Measurements from ENCODE around the gene LRRC43.
"Not testable (repeated sequence)": the region's sequence is repeated elsewhere in the genome, so short reads cannot be mapped to it uniquely, and the experiment has no call there.

LRRC43 gene

DNA sequence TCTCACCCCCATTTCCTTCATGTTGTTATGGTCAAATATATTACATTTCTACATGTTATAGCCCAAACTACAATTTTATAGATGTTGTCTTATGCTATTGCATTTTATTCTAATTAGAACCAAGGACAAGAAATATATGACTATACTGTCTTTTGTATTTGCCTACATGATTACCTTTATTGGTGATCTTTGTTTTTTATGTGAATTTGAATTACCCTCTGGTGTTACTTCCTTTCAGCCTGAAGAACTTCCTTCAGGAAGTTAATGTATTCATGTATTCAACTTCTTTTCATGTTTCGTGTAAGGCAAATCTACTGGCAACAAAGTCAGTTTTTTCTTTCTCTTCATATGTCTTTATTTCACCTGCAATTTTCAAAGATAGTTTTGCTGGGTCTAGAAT lies 11.9 kb downstream of the LRRC43 start:
- DNase-seq: no peak

DNA sequence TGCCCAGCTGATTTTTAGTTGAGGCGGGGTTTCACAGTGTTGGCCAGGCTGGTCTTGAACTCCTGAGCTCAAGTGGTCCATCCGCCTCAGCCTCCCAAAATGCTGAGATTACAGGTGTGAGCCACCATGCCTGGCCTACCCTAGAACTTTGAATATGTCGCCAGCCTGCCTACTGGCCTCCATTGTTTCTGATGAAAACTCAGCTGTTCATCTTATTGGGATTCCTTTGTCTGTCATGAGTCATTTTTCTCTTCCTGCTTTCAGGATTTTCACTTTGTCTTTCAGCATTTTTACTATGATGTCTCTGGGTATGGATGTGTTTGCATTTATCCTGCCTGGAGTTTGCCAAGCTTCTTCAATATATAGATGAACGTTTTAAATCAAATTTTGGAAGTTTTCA lies 12.5 kb downstream of the LRRC43 start:
- no peak for DNase-seq

DNA sequence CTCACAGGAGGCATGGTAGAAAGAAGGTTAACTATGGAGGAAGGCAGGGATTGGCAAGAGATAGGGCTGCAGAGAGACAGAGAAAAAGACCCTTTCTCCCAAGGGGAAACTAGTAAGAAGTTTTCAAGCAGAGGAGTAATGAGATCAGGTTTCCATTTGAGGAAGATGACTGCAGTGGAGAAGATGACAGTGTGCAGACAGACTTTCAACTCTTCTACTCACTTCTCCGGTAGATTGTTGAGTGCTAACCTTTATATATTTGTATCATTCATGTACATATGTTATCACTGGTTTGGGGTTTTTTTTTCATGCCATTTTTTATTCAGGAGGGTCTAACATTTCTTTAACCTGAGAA lies 14.7 kb downstream of the LRRC43 start:
- DNase-seq: no peak

DNA sequence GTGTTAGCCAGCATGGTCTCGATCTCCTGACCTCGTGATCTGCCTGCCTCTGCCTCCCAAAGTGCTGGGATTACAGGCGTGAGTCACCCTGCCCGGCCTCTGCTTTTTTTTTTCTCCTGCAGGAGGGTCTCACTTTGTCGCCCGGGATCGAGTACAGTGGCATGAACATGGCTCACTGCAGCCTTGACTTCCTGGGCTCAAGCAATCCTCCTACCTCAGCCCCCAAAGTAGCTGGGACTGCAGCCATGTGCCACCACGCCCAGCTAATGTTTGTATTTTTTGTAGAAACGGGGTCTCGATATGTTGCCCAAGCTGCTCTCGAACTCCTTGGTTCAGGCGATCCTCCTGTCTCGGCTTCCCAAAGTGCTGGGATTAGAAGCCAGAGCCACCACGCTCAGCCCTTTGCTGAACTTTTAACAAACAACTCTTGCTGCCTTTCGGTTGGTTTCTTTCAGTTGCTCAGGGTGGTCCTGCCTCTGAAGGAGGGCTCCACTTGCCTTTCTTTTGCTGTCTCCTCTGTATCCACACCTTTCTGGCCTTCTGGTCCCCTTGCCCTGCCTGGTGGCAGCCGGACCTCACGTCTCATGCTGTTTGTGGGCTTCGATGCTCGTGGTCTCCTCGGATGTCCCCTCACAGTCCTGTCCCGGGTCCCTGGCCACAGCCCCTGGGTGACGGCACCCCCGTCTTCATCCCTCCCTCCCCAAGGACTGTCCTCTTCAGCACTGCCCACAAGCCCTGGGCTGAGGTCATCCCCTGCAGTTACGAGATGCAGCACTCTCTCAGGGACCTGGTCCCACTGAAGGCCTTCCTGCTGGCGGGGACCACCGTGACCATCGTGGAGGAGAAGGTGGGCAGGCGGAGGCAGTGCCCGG lies 16.8 kb downstream of the LRRC43 start:
- DNase-seq: no peak

DNA sequence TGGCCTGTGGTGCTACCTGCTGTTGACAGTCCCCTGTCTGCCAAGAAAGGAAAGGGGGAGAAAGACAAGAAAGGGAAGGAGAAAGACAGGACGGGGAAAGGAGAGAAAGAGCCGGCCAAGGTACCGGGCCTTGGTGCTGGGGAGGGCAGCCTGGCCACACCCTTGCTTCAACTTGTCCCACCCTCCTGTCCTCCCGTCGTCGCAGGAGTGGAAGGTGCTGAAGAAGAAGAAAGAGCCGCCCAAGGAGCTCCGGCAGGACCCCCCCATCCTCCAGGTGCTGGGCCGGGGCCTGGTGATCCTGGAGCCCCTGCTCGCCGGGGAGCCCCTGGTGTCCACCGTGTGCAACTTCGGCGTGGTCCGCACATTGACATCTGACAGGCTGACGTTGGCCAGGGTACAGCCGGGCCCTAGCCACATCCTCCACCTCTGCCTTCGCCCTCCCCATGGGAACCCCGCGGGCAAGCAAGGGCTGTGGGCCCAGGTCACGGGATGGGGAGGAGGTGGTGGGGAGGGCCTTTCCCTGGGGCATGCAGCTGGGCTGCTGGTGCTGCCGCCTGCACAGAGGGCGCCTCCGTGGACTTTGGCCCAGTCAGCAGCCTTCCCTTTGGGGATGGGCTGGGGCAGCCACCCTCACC lies 17.7 kb downstream of the LRRC43 start:
- DNase-seq: no peak

DNA sequence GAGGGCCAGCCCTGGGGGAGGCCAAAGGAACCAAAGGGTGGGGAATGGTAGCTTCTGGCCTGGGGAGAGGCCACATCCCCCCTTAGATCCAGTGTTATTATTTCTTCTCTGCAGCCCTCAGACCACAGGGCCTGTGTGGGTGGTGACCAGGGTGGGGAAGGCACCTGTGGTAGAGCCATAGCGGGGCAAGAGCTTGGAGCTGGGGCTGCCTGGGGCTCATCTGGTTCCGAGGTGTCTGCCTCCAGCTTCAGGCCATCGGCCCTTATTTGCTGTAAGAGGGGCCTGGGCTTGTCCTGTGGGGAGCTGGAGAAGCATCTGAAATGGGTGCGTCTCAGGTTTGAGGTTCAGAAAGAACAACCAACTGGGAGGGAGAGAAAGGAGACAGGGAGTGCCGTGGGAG lies 18.5 kb downstream of the LRRC43 start:
- no peak for DNase-seq

DNA sequence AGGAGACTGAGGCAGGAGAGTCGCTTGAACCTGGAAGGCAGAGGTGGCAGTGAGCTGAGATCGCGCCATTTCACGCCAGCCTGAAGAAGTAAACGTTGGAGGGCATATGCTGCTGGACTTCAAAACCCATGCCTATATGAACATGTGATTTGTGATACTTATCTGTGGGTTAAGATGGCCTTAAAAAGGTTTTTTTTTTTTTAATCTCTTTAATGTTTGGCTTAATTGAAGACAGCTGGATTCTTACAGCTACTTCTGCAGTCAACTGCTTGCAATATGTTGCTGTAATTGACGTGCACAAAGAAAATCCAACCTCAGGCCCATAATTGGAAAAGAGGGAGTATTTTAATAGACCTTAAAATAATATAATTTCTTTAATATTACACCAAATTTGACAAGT lies 19.1 kb downstream of the LRRC43 start:
- no peak for DNase-seq

DNA sequence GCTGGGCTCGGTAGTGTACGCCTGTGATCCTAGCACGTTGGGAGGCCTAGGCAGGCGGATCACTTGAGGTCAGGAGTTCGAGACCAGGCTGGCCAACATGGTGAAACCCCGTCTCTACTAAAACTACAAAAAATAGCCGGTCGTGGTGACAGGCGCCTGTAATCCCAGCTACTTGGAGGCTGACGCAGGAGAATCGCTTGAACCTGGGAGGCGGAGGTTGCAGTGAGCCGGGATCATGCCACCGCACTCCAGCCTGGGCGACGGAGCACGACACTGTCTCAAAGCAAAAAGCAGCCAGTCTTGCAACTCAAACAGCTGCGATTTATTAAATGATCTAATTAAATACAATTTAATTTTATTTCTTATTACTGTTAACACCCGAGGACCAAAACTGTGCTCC lies 19.9 kb downstream of the LRRC43 start:
- not testable (repeated sequence) for DNase-seq

DNA sequence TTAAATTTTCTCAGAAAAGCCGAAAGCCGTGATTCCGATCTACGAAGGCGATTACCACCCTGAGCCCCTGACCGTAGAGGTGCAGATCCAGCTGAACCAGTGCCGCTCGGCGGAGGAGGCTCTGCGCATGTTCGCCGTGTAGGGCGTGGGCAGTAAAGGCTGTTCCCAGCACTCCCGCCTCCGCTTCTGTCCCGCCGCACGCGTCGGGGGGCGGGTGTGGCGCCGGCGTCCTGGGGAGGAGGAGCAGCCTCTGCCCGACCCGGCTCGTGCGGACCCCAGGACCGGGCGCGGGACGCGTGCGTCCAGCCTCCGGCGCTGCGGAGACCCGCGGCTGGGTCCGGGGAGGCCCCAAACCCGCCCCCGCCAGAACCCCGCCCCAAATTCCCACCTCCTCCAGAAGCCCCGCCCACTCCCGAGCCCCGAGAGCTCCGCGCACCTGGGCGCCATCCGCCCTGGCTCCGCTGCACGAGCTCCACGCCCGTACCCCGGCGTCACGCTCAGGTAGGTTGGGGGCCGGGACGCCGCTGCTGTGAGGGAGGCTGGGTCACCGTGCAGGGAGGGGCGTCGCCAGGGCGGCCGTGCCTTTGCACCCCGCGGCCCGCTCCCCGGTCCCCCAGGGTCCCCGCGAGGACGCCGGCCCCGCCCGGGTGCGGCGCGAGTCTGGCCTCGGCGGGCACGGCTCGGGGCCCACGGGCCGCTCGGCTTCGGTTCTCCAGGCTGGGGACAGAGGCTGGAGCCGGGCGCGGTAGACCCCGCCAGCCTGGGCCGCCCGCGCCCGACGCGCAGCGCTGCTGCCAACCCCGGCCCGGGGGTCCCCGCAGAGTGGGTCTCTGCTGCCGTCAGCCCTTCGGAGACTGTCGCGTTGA lies 20.6 kb downstream of the LRRC43 start, which contains the start of gene B3GNT4:
TSS of gene B3GNT4 (plus strand) at position 409 of the 866 bp plus-strand sequence. CDS start 910 bp downstream, outside the sequence.
- DNase-seq: peak; percentile 62

DNA sequence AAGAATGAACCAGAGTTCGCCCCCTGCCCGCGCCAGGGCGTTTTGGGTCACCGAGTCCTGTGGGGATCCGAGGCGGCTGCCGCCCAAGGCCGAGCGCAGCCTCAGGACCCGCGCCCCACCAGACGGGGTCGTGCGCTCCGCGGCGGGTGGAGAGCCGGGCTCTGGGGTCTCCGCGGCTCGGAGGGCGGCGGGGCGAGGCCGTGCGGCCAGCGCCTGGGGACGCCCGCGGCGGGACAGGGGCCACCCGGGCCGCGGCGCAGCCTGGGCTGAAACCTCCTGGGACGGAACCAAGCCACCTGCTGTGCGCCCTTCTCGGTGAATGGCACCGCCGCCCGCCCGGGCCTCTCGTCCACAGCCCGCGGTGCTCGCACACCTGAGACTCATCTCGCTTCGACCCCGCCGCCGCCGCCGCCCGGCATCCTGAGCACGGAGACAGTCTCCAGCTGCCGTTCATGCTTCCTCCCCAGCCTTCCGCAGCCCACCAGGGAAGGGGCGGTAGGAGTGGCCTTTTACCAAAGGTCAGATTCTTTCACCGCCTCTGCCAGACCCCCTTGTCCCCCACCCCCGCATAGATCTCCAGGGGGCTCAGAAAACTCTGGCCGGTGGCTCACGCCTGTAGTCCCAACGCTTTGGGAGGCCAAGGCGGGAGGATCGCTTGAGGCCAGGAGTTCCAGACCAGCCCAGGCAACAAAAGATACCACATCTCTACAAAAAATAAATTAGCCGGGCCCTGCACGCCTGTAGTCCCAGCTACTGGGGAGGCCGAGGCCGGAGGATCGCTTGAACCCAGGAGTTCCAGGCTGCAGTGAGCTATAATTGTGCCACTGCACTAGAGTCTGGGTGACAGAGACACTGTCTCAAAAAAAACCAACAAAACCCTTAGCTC lies 21.5 kb downstream of the LRRC43 start:
- DNase-seq: no peak

DNA sequence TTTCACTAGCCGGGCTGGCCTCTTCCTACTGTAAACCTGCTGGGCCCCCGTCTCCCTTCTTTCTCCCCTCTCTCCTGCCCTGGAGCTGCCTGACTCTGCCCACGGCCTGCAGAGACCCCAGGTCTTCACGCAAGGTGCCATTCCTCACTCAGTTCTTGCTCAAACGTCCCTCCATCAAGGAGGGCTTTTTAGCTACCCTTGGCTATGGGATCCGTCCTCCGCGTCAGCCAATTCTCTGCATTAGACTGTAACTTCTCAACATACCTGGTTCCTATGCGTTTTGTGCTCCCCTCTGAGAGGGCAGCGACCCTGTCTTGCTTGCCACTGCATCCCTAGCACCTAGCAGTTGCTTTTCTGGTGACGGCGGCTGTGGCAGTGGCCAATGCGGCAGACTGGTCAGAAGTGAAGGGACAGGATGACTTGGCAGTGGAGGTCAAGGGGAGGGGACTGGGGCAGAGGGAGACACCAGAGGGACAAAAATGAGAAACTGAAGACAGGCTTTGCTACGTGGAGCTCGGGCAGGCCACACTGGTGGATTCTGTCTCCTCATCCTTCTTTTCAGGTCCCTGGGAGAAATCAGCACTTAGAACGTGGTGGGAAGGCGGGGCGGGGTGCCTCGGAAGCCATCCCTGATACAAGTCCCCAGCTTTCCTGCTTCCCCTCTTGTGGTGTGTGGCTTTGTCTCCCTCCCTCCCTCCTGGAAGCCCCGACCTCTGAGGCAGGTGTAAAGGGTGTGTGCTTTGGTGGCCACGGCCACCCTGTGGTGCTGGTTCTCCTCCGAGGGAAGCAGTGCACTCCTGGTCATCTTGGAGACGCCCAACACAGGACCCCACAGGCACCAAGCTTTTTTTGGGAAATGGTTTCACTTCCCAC lies 22.4 kb downstream of the LRRC43 start:
- DNase-seq: no peak

DNA sequence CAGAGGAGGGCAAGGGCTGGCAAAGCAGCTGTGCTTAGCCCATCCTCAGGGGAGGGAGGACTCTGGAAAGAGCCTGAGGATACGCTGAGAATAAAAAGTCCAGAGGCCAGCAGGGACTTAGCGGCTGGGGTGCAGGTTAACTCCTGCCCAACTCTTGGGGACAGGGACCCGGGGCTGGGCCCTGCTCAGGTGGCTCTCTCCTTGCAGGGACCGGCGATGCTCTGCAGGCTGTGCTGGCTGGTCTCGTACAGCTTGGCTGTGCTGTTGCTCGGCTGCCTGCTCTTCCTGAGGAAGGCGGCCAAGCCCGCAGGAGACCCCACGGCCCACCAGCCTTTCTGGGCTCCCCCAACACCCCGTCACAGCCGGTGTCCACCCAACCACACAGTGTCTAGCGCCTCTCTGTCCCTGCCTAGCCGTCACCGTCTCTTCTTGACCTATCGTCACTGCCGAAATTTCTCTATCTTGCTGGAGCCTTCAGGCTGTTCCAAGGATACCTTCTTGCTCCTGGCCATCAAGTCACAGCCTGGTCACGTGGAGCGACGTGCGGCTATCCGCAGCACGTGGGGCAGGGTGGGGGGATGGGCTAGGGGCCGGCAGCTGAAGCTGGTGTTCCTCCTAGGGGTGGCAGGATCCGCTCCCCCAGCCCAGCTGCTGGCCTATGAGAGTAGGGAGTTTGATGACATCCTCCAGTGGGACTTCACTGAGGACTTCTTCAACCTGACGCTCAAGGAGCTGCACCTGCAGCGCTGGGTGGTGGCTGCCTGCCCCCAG lies 23.4 kb downstream of the LRRC43 start:
- DNase-seq: no peak

DNA sequence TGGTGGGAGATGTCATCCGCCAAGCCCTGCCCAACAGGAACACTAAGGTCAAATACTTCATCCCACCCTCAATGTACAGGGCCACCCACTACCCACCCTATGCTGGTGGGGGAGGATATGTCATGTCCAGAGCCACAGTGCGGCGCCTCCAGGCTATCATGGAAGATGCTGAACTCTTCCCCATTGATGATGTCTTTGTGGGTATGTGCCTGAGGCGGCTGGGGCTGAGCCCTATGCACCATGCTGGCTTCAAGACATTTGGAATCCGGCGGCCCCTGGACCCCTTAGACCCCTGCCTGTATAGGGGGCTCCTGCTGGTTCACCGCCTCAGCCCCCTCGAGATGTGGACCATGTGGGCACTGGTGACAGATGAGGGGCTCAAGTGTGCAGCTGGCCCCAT lies 24.1 kb downstream of the LRRC43 start:
- DNase-seq: no peak

DNA sequence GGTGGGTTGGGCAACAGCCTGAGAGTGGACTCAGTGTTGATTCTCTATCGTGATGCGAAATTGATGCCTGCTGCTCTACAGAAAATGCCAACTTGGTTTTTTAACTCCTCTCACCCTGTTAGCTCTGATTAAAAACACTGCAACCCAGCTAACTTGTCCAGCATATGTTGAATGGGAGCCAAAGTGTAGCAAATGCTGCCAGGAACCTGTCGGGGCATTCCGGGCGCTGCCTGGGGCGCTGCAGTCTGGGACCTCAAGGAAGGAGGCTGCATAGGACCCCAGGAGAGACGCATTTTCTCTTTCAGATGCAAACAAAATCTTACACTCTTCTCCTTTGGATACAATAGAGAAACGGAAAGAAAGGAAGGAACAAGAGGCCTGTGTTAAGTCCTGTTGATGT lies 24.5 kb downstream of the LRRC43 start:
- DNase-seq: no peak

DNA sequence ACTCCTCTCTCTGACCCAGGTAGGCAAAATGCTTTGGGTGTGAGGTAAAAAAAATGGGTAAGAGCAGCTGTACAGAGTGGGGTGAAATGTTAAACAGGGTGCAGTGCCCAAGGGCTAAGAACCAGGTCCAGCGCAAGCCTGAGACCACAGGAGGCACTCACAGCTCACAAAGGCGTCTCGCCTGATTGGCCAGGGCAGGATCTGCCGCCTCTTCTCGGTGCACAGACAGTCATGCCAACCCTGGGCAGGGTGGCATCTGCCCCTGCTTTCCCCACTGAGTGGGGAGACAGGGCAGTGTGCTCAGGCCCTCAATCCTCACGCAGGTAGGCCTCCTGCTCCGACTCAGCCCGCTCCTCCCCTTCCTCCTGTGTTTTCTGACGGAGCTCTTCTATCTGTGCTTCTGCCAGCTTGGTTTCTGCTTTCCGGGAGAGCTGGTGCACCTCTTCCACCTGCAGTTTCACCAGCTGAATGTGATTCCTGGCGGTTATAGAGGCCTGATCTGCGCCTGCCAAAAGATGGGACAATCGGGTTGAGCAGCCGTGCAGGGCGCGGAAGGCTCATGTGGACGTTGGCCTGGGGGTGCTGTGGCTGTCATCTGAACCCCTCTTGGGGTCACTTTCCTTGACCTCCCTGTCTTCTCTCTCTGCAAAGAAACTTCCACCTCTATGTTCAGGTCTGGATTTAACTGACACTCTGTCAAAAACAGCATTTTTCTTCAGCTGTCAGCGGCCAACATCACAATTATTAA lies 25.3 kb downstream of the LRRC43 start:
- no peak for DNase-seq

DNA sequence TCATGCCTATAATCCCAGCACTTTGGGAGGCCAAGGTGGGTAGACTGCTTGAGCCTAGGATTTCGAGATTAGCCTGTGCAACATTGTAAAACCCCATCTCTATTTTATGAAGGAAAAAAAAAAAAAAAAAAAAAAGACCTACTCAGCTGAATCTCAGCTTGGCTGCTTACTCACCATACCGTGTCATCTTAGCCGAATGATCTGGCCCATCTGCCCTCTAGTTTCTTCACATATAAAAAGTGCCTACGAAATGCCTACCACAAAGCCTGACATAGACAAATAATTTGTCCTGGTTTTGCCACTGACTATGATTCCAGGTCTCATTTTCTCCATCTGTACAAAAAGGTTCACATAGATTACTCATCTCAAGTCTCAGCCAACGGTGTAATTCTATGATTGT lies 32.8 kb downstream of the LRRC43 start:
- no peak for DNase-seq

DNA sequence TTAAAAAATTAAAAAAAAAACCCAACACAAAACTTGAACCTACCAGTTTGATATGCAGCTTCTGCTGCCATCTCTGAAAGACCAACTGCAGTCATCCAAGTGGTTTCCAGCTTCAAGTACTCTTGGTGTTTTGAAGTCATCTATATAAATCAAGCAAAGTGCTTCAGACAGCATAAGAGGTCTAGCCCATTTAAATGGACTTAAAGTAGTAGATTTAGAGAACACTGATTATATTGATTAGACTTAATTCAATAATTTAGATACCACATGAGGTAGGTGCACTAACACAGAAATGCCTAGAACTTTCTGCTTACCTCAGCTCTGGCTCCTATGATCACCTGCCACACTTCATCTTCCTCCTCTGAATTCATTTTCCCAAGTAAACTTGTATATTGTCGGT lies 33.5 kb downstream of the LRRC43 start:
- no peak for DNase-seq

DNA sequence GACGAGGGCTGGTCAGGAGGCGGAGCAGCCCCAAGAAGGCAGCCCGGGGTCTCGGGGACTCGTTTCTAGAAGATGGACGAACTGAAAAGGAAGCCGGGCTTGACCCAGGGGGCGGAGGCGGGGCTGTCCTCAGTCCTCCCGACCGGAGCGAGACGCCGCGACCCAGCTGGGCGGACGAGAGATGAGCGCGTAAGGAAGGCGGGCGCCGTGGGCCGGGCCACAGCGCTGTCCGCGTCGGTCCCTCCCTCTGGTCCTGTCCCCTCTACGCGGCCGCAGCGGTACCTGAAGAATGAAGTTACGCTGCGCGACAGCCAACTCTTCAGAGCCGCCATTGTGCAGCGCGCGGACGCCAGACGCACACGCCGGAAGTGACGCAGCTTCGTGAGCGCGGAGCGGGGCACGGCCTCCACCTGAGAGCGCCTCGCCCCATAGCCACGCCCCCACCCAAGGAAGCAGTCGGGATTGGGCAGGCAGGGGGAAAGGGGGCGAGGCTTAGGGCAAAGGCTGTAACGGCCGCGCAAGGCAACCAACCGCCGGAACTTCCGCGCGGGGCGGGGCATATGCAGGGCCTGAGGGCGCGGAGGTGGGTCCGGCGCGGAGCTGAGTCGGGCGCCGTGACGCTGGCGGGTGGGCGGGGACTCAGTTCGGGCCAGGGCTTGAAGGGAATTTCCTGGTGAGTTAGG lies 42.9 kb downstream of the LRRC43 start, which contains the start of gene DIABLO:
TSS of gene DIABLO (minus strand) at position 370 of the 683 bp plus-strand sequence. CDS start at position 332, 38 bp downstream.
- peak; percentile 100 for DNase-seq

Measured in activated CD4-positive, alpha-beta T cell treated with anti-CD3 and anti-CD28 coated beads, Interleukin-10, Interleukin-2, amounts not matched to agents 100 ng/mL and 50 ng/mL, durations not matched to agents 16 hours and 8 hours (primary cell).